ENCODE results near the gene PGAM5. TPM values are rescaled to one million over a fixed set of nuclear protein-coding genes. Genes with fewer than 3 reads are reported as not detected.

PGAM5 gene
- total and polyA plus RNA-seq, 2 of the 13 experiments (the other 11 are each of a cell fraction or from before 2014, with no cell fraction given), result 18.0 to 77.9 TPM

DNA sequence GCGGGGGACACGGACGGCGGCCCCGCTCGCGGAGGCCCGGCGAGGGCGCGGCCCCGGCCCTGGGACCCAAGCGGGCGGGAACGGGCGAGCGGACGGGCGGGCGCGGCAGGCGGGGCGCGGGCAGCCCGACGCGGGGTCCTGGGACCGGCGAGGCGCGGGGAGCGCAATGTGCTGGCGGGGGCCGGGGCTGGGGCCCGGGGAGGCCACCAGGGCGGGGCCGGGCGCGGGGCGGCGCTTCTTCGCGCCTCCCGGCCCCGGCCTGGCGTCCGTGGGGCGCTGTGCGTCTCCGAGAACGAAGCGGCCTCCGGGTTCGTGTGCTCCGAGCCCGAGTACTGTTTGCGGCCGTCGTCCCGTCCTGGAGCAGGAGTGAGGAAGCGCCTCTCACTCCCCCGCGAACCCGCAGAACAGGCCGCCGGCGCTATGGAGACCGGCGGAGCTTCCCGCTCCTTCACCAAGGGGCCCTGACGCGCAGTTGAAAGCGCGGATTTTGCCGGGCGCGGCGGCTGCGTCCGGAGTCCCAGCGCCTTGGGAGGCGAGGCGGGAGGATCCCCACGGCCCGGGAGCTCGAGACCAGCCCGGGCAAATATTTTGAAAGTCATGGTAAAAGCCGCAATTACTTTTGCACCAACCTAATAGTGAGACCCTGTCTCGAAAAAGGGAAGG lies 51.4 kb downstream of the PGAM5 start (continued):
- TF ChIP-seq ZNF34 (CRISPR knock-in tag; IDR thresholded peaks at IDR 0.05; ENCODE audit: borderline replicate concordance) (no peak), SPEN (CRISPR knock-in tag; IDR thresholded peaks at IDR 0.05; ENCODE audit: low read depth) (no peak), ZNF484 (CRISPR knock-in tag; IDR thresholded peaks at IDR 0.05; ENCODE audit: borderline replicate concordance, low read depth) (no peak), ZNF660 (CRISPR knock-in tag; IDR thresholded peaks at IDR 0.05; ENCODE audit: borderline replicate concordance, low read depth) (no peak), ZBTB21 (CRISPR knock-in tag; IDR thresholded peaks at IDR 0.05) (no peak), SAFB2 (CRISPR knock-in tag; IDR thresholded peaks at IDR 0.05; ENCODE audit: borderline replicate concordance, low read depth) (no peak; the same call in 1 of the 2 replicates), ZNF136 (CRISPR knock-in tag; IDR thresholded peaks at IDR 0.05; ENCODE audit: low read depth) (no peak), ZBTB49 (CRISPR knock-in tag; IDR thresholded peaks at IDR 0.05; ENCODE audit: borderline replicate concordance) (no peak), HOXA5 (CRISPR knock-in tag; IDR thresholded peaks at IDR 0.05) (0 out of 2 replicates have a peak, but pooled peaks have one; percentile 28), ZNF704 (CRISPR knock-in tag; IDR thresholded peaks at IDR 0.05; ENCODE audit: borderline replicate concordance) (no peak), ELK4 (CRISPR knock-in tag; IDR thresholded peaks at IDR 0.05; ENCODE audit: borderline replicate concordance) (no peak), HMG20A (CRISPR knock-in tag; IDR thresholded peaks at IDR 0.05; ENCODE audit: borderline replicate concordance) (no peak), RFX5 (IDR thresholded peaks at IDR 0.05; ENCODE audit: low read depth, low read length) (no peak), RFXAP (CRISPR knock-in tag; IDR thresholded peaks at IDR 0.05; ENCODE audit: borderline replicate concordance) (no peak), SP1 (IDR thresholded peaks at IDR 0.05) (no peak), SP1 (CRISPR knock-in tag; IDR thresholded peaks at IDR 0.05) (no peak)
- TF ChIP-seq, protein P1, sequence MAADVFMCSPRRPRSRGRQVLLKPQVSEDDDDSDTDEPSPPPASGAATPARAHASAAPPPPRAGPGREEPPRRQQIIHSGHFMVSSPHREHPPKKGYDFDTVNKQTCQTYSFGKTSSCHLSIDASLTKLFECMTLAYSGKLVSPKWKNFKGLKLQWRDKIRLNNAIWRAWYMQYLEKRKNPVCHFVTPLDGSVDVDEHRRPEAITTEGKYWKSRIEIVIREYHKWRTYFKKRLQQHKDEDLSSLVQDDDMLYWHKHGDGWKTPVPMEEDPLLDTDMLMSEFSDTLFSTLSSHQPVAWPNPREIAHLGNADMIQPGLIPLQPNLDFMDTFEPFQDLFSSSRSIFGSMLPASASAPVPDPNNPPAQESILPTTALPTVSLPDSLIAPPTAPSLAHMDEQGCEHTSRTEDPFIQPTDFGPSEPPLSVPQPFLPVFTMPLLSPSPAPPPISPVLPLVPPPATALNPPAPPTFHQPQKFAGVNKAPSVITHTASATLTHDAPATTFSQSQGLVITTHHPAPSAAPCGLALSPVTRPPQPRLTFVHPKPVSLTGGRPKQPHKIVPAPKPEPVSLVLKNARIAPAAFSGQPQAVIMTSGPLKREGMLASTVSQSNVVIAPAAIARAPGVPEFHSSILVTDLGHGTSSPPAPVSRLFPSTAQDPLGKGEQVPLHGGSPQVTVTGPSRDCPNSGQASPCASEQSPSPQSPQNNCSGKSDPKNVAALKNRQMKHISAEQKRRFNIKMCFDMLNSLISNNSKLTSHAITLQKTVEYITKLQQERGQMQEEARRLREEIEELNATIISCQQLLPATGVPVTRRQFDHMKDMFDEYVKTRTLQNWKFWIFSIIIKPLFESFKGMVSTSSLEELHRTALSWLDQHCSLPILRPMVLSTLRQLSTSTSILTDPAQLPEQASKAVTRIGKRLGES (CRISPR knock-in tag; IDR thresholded peaks at IDR 0.05; ENCODE audit: borderline replicate concordance), result no peak
- TF ChIP-seq, protein P2, sequence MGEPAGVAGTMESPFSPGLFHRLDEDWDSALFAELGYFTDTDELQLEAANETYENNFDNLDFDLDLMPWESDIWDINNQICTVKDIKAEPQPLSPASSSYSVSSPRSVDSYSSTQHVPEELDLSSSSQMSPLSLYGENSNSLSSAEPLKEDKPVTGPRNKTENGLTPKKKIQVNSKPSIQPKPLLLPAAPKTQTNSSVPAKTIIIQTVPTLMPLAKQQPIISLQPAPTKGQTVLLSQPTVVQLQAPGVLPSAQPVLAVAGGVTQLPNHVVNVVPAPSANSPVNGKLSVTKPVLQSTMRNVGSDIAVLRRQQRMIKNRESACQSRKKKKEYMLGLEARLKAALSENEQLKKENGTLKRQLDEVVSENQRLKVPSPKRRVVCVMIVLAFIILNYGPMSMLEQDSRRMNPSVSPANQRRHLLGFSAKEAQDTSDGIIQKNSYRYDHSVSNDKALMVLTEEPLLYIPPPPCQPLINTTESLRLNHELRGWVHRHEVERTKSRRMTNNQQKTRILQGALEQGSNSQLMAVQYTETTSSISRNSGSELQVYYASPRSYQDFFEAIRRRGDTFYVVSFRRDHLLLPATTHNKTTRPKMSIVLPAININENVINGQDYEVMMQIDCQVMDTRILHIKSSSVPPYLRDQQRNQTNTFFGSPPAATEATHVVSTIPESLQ (CRISPR knock-in tag; conservative IDR thresholded peaks at IDR 0.05), result no peak
